Mesenchymal stem cell (in vitro differentiated cells and primary cell): ENCODE measurements around the gene CDK9. TPM values are rescaled to one million over a fixed set of nuclear protein-coding genes. Genes with fewer than 3 reads are reported as not detected.

Source experiments
- DNase-seq: peaks from one replicate; pipeline ENCODE4 v3.0.0-alpha.2; 2013
- H2AFZ ChIP-seq: one replicate; pipeline ENCODE4 v1.6.1; 2013; ENCODE audit warnings: low read depth, mild to moderate bottlenecking, control low read depth, inconsistent platforms, low read length, moderate library complexity
- H2AK5ac ChIP-seq: 2 replicates; pipeline ENCODE4 v1.6.1; 2013; ENCODE audit warnings: low read length, moderate library complexity, mild to moderate bottlenecking, inconsistent platforms; ENCODE audit not compliant: severe bottlenecking
- H2BK120ac ChIP-seq: one replicate; pipeline ENCODE4 v1.6.1; 2013; ENCODE audit warnings: low read depth, mild to moderate bottlenecking, inconsistent platforms, low read length, moderate library complexity
- H2BK12ac ChIP-seq, 2 experiments: one replicate each; pipeline ENCODE4 v1.6.1; 2013; ENCODE audit warnings: inconsistent platforms in 2 of 2, low read length in 2 of 2, mild to moderate bottlenecking in 2 of 2, moderate library complexity in 2 of 2, control low read depth in 1 of 2
- H2BK15ac ChIP-seq: one replicate; pipeline ENCODE4 v1.6.1; 2013; ENCODE audit warnings: mild to moderate bottlenecking, low read depth, inconsistent platforms; ENCODE audit not compliant: poor library complexity, severe bottlenecking
- H2BK5ac ChIP-seq: 2 replicates; pipeline ENCODE4 v1.6.1; 2013; ENCODE audit warnings: low read depth, mild to moderate bottlenecking, low read length, control low read depth, inconsistent platforms; ENCODE audit not compliant: poor library complexity, severe bottlenecking
- H3K14ac ChIP-seq, 2 experiments: one replicate each; pipeline ENCODE4 v1.6.1; 2013; ENCODE audit warnings: inconsistent platforms in 2 of 2, low read length in 2 of 2, control low read depth in 1 of 2, mild to moderate bottlenecking in 1 of 2, moderate library complexity in 1 of 2
- H3K18ac ChIP-seq, 2 experiments: one replicate each; pipeline ENCODE4 v1.6.1; 2013; ENCODE audit warnings: inconsistent platforms in 2 of 2, low read length in 2 of 2, control low read depth in 1 of 2, low read depth in 1 of 2, mild to moderate bottlenecking in 1 of 2
- H3K23ac ChIP-seq, 2 experiments: one replicate each; pipeline ENCODE4 v1.6.1; 2013; ENCODE audit warnings: inconsistent platforms in 2 of 2, low read length in 2 of 2, mild to moderate bottlenecking in 2 of 2, moderate library complexity in 2 of 2, control low read depth in 1 of 2
- H3K27ac ChIP-seq: 2 replicates; pipeline ENCODE4 v1.5.1; 2013; ENCODE audit warnings: mild to moderate bottlenecking, moderate library complexity, low read length, control low read depth, inconsistent platforms; ENCODE audit not compliant: poor library complexity, severe bottlenecking
- H3K27me3 ChIP-seq, 2 experiments: 2 replicates each; pipeline versions ENCODE4 v1.6.1 to v1.7.0; 2013; ENCODE audit warnings: low read length in 2 of 2, mild to moderate bottlenecking in 2 of 2, moderate library complexity in 2 of 2, control low read depth in 1 of 2, inconsistent platforms in 1 of 2; ENCODE audit not compliant: control insufficient read depth in 1 of 2, insufficient read depth in 1 of 2
- H3K36me3 ChIP-seq, 2 experiments: 2 replicates each; pipeline versions ENCODE4 v1.6.1 to v1.7.0; 2013; ENCODE audit warnings: low read length in 2 of 2, control low read depth in 1 of 2, inconsistent platforms in 1 of 2, low read depth in 1 of 2, mild to moderate bottlenecking in 1 of 2; ENCODE audit not compliant: insufficient read depth in 2 of 2, control insufficient read depth in 1 of 2
- H3K4ac ChIP-seq, 2 experiments: one replicate each; pipeline ENCODE4 v1.6.1; 2013; ENCODE audit warnings: inconsistent platforms in 2 of 2, low read length in 2 of 2, mild to moderate bottlenecking in 2 of 2, moderate library complexity in 2 of 2, control low read depth in 1 of 2, low read depth in 1 of 2
- H3K4me1 ChIP-seq: 2 replicates; pipeline ENCODE4 v1.6.1; 2013; ENCODE audit warnings: low read depth, low read length, control low read depth; ENCODE audit not compliant: control insufficient read depth, insufficient read depth
- H3K4me2 ChIP-seq: 2 replicates; pipeline ENCODE4 v1.6.1; 2013; ENCODE audit warnings: low read length, mild to moderate bottlenecking, inconsistent platforms; ENCODE audit not compliant: poor library complexity, severe bottlenecking
- H3K4me3 ChIP-seq, 2 experiments: 2 replicates each; pipeline versions ENCODE4 v1.5.1 to v1.7.0; 2013; ENCODE audit warnings: low read length in 2 of 2, mild to moderate bottlenecking in 2 of 2, control low read depth in 1 of 2, low read depth in 1 of 2; ENCODE audit not compliant: insufficient read depth in 1 of 2
- H3K79me1 ChIP-seq: replicated peaks from 2 replicates; pipeline ENCODE4 v1.6.1; 2013; ENCODE audit warnings: mild to moderate bottlenecking, control low read depth, low read length, inconsistent platforms; ENCODE audit not compliant: poor library complexity, severe bottlenecking
- H3K9ac ChIP-seq: 2 replicates; pipeline ENCODE4 v1.7.0; 2013; ENCODE audit warnings: mild to moderate bottlenecking, low read length, moderate library complexity
- H3K9me3 ChIP-seq: 2 replicates; pipeline ENCODE4 v1.7.0; 2013; ENCODE audit warnings: mild to moderate bottlenecking, low read length; ENCODE audit not compliant: control insufficient read depth
- H4K8ac ChIP-seq: one replicate; pipeline ENCODE4 v1.6.1; 2013; ENCODE audit warnings: inconsistent platforms, mild to moderate bottlenecking, low read length, moderate library complexity
- H4K91ac ChIP-seq: one replicate; pipeline ENCODE4 v1.6.1; 2013; ENCODE audit warnings: mild to moderate bottlenecking, low read length, inconsistent platforms
- WGBS: methylation state at CpG from one replicate; pipeline ENCODE4 v1.1.7; 2013; ENCODE audit warnings: mixed read lengths; 5-methylcytosine and 5-hydroxymethylcytosine counted together
- polyA plus RNA-seq, 2 experiments: library from polyadenylated mRNA; stranded (reverse); fragments of 200-250 nt; gene quantifications; one replicate each; pipeline ENCODE4 v1.2.3, GENCODE V29; 2013

CDK9 gene
- 44.3 TPM for polyA plus RNA-seq (2013, experiment 1 of 2)
- 43.0 TPM for polyA plus RNA-seq (2013, experiment 2 of 2)

GRCh38 chr9:127785933-127786772 lies at the start of gene CDK9:
Gene CDK9, plus strand, starts transcription at chr9:127786034. Its CDS starts 115 bp downstream, at chr9:127786149.
- peak within 1 kb of the TSS; percentile 84 for H3K27ac ChIP-seq
- peak within 1 kb of the TSS; percentile 63 for H2BK5ac ChIP-seq
- H3K23ac ChIP-seq: peak within 1 kb of the TSS in 1 of 2 experiments; percentile 81
- H3K9me3 ChIP-seq: no peaks in the 10 kb centered on the region
- H3K18ac ChIP-seq: peak within 1 kb of the TSS; percentile 82 to 93
- peaks cover 18% of the 10 kb centered on the region for H3K4me1 ChIP-seq
- H3K4me3 ChIP-seq: peak within 1 kb of the TSS; percentile 79 to 93
- H2BK120ac ChIP-seq: peak within 1 kb of the TSS; percentile 86
- peaks cover 20% of the 10 kb centered on the region for H3K79me1 ChIP-seq
- H2BK12ac ChIP-seq: peak within 1 kb of the TSS in 1 of 2 experiments; percentile 47
- no peaks in the 10 kb centered on the region for H3K27me3 ChIP-seq
- DNase-seq: peak; percentile 89
- peak within 1 kb of the TSS; percentile 93 for H3K9ac ChIP-seq
- peak within 1 kb of the TSS; percentile 62 for H3K4me2 ChIP-seq
- H4K91ac ChIP-seq: peak within 1 kb of the TSS; percentile 90
- peak within 1 kb of the TSS; percentile 92 for H4K8ac ChIP-seq
- peaks cover 37 to 43% of the 10 kb centered on the region in 2 experiments for H3K36me3 ChIP-seq
- peak within 1 kb of the TSS in 1 of 2 experiments; percentile 72 for H3K14ac ChIP-seq
- peak within 1 kb of the TSS; percentile 73 for H2AFZ ChIP-seq
- peak within 1 kb of the TSS; percentile 92 to 95 for H3K4ac ChIP-seq
- H2BK15ac ChIP-seq: peak within 1 kb of the TSS; percentile 92
- WGBS: under 1% methylated on average over 72 of the region's 75 CpGs
- H2AK5ac ChIP-seq: no peak within 1 kb of the TSS

- H2AK5ac ChIP-seq: no peak overlapping the region
- H3K4me3 ChIP-seq: no peak overlapping the region
- H4K91ac ChIP-seq: peak overlapping the region; percentile 36
- H3K4me2 ChIP-seq: no peak overlapping the region
- no peak overlapping the region for H2BK120ac ChIP-seq
- no peaks in the 10 kb centered on the region for H3K36me3 ChIP-seq
- no peak overlapping the region for H3K18ac ChIP-seq
- WGBS: 86% methylated on average over 11 of the region's 13 CpGs
- no peak overlapping the region for H3K27ac ChIP-seq
- DNase-seq: no peak
- H4K8ac ChIP-seq: no peak overlapping the region
- peak overlapping the region; percentile 18 to 19 for H2BK12ac ChIP-seq
- H3K14ac ChIP-seq: no peak overlapping the region
- no peak overlapping the region for H3K23ac ChIP-seq
- H2BK5ac ChIP-seq: no peak overlapping the region
- H3K9ac ChIP-seq: no peak overlapping the region
- no peak overlapping the region for H2AFZ ChIP-seq
- H3K4me1 ChIP-seq: peaks cover 9% of the 10 kb centered on the region
- no peak overlapping the region for H2BK15ac ChIP-seq
- peaks cover 0 to 7% of the 10 kb centered on the region in 2 experiments for H3K27me3 ChIP-seq
- H3K9me3 ChIP-seq: no peaks in the 10 kb centered on the region
- H3K79me1 ChIP-seq: peaks cover 6% of the 10 kb centered on the region
- H3K4ac ChIP-seq: no peak overlapping the region
Measured at GRCh38 chr9:127738666-127739065, 47.2 kb upstream of the CDK9 start.

GRCh38 chr9:127739614-127740330 lies 46.1 kb upstream of the CDK9 start:
- Histone ChIP-seq H2BK12ac (peak overlapping the region in 1 of 2 experiments; percentile 93), H4K8ac (peak overlapping the region; percentile 35), H2AFZ (no peak overlapping the region), H4K91ac (no peak overlapping the region), H3K9me3 (no peaks in the 10 kb centered on the region), H3K4me2 (no peak overlapping the region), H3K4ac (no peak overlapping the region), H3K27ac (no peak overlapping the region), H2BK5ac (no peak overlapping the region), H3K79me1 (no peaks in the 10 kb centered on the region), H3K4me3 (no peak overlapping the region), H3K14ac (peak overlapping the region in 1 of 2 experiments; percentile 4), H3K36me3 (no peaks in the 10 kb centered on the region), H3K23ac (no peak overlapping the region), H2BK15ac (no peak overlapping the region), H3K9ac (peak overlapping the region; percentile 87), H2BK120ac (no peak overlapping the region), H3K27me3 (peaks cover 0 to 8% of the 10 kb centered on the region in 2 experiments), H3K4me1 (peaks cover 2% of the 10 kb centered on the region), H2AK5ac (no peak overlapping the region), H3K18ac (peak overlapping the region in 1 of 2 experiments; percentile 46)
- DNase-seq: peak; percentile 48
- 85% methylated on average over 19 of the region's 19 CpGs for WGBS
